Stimulated activated CD8-positive, alpha-beta memory T cell treated with anti-CD3 and anti-CD28 coated beads, Interleukin-2, amount 100 ng/mL, for 1 hour (primary cell): ENCODE results near the gene TNFRSF21.
A peak's percentile ranks its signal among the peaks of the same experiment; 100 is the strongest.
"Not testable (repeated sequence)": the region's sequence is repeated elsewhere in the genome, so short reads cannot be mapped to it uniquely, and the experiment has no call there.

ENCODE experiments used
- DNase-seq, 2 donors: peaks; one replicate each; pipeline ENCODE4 v3.0.0-alpha.2; 2020; ENCODE audit warnings: low read depth in 2 of 2

The TNFRSF21 gene

DNA sequence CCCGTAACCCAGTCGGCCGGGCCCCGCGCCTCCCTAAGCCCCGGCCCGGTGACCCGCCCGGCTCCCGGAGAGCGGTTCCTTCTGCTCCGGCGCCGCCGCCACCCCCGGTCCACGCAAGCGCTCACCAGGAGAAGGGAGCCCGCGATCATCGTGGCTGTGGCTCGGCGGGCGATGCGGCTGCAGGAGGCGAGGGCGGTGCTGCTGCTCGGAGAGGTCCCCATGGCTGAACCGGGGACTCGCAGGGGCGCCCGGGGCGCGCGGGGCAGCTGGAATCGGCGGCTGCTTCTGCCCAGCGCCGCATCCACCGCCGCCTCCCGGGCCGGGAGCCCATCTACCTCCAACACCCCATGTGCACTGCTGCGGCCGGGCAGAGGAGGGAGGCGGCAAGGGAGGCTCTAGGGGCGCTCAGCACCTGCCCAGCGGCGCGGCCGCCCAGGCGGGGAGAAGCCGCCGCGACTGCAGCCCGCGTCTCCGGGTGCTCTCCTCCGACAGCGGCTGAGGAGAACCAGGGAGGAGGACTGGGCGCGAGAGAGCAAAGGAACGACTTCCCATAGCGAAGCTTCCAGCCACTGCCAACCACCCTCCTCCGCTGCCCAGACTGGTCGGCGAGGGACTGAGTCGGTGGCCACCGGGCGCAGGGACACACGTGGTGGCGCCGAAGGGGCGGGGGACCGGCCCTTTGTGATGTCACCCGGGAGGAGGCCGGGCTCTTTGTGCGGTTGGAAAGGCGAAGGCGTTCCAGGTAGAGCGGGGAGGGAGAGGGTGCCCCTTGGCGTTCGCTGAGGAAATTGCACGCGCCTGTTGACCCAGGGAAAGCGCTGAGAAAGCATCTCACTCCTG lies at the start of gene TNFRSF21:
TSS of gene TNFRSF21 (minus strand) at position 615 of the 840 bp plus-strand sequence. CDS start at position 221, 394 bp downstream.
- DNase-seq, result peak; percentile 46 to 51

DNA sequence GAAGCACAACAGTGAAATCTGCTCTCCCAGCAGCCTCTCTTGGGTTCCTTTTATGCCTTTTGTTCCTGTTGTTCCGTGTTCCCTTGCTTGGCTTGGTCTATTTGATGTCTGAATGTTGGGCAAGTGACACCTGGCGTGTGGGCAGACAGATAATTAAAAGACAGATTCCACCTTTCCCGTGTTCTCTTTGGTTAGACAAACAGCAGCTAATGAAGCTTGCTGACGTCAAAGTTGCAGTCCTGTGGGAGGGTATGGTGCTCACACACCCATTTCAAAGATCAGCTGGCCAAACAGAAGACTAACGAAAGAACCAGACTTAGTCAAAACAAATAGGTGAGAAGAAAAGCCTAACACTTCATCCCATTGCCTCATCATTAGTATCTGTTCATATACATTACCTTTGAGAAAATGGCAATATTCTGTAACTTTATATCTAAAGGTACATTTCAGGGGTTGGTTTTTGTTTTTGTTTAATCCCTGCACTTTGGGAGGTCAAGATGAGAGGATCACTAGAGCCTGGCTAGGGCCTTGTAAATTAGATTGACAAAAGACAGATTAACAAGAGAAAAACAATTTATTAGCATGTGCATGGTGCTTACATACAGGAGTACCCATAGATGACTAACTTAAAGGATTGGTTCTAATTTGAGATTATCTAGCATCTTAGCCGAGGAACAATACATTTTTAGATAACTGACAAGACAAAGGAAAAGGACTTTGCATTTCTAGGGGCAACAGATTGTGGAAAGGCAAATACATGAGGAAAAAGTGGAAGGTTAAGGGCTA lies 48.9 kb upstream of the TNFRSF21 start:
- no peak for DNase-seq

DNA sequence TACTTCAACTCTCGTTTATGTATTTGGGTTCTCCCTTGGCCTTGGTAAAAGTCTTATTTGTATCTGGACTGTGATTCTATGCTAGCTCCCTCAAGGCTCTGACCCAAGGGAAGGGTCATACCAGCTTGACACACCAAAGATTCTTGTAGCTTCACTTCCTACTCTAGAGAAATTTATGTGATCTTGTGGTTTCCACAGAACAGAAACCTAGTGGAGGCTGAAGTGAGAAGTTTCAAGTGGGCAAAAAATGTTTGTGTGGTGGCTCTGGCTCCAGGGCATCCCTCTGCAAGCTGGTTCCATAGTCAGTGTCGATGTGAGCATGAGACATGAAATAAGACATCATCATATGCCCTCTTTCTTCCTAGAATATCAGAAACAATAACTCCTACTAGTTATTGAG lies 48.1 kb upstream of the TNFRSF21 start:
- no peak for DNase-seq

DNA sequence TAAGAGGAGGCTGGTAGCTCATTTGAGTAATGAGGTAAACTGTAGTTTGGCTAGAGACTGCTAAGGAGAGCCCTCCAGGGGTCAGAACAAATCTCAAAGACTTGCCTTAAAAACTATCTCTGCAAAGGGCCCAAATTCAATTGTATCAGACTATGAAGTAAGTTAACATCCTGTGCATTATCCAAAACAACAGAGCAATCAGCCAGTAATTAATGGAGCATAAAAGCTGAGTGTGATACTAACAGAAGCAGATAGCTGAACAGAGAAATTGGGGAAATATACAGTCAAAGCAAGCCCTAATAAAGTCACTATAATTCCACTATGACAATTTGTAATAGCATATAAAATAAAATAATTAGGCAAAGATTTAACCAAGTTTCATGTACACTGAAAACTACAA lies 45.8 kb upstream of the TNFRSF21 start:
- no peak for DNase-seq

DNA sequence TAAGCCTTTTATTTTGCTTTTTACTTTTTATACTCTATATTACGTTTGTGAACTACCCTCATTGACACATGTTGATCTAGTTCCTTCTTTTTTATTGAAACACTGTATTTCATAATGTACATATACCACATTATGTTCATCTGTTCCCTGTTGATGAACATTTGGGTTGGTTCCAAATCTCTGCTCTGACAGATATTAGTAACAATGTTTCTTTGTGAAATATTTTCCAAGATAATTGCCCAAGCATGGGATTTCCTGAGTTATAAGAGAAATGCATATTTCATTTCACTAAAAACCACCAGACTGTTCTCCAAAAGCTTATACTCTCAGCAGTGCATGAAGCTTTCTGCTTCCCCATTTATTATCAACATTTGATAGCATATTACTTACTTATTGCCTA lies 44.2 kb upstream of the TNFRSF21 start:
- DNase-seq, result no peak

- DNase-seq, result no peak
These were observed 43.3 kb upstream of the TNFRSF21 start for GRCh38 chr6:47352966-47353365.

DNA sequence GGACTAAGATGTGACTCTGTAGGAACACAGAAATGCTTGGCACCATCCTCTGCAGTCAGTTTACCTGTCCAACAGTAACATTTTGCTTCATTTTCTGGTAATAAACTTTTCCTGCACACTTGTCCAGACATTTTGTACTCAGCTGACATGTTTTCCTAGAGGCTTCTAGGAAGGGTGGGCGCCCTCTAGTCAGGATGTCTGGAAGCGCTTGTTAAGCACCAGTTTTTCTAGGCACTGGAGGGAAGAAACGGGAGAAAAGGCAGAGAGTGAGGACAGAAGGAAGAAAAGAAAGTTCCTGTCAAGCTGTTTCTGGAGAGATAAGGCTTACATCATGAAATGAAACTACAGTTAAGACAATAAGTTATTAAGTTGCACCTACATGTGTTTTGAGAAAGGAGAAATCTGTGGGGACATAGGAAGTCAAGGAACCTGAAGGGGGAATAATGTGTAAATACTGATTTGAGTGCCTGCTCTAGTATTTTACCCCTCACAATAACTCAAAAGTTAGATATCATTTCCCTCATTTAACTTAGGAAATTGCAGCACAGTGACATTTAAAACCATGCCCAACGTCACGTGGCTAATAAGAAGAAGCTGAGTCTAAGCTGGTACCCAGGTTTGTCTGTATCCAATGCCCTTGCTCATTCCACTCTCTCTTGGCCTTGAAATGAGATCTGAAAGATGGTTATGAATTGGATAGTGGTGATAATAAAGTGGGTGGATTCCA lies 42.7 kb upstream of the TNFRSF21 start:
- no peak for DNase-seq

DNA sequence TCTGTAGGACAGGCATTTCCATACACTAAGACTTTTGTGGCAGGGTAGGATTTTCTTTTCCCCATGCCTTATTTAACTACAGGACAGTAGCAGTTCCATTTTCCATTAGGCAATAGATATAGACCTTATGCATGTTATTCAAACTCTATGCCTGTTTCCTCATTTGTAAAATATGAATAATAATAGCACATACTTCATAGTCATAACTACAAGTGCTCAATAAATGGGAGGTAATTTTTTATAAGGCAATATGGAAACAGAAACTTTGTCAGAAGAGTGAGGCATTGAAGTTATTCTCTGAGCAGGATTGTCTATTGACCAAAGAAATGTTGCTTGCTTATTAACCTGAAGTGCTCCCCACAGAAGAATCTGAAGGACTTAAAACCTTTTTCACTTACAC lies 41.9 kb upstream of the TNFRSF21 start:
- no peak for DNase-seq

GRCh38 chr6:47349931-47350330 lies 40.2 kb upstream of the TNFRSF21 start:
- no peak for DNase-seq

DNA sequence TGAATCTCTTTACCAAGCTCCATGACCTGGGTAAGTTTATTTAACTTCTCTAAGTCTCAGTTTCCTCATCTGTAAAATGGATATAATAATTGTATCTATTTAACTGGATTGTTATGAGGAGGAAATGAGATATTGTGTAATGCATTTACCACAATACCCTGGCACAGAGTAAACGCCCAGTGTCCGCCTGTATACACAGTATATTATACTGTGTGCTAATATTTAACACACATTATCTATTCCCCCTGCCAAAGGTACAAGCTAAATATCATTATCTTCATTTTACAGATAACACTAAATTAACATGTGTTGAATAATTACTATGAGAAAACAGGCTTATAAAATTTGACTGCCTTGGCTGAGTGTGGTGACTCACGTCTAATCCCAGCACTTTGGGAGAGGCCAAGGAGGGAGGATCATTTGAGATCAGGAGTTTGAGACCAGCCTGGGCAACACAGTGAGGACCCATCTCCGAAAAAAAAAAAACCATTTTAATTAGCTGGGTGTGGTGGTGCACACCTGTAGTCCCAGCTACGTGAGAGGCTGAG lies 38.7 kb upstream of the TNFRSF21 start:
- no peak for DNase-seq

GRCh38 chr6:47345761-47346160 lies 36.1 kb upstream of the TNFRSF21 start:
- no peak for DNase-seq

DNA sequence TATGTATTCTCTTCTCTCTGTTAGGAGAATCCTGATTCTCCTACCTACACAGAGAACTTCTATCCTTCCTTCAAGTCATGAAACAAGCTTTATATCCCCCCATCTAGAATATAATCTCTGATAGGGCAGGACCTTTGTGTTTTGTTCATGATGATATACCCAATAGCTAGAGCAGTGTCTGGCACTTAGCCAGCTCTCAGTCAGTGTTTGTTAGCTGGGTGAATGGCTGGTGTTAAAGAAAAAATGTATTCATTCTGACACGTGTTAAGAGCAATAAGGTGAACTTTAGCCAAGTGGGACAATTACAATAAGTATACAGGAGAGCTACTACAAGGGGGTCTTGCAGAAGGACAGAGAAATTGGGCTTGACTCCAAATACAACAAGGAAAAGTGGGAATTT lies 34.3 kb upstream of the TNFRSF21 start:
- no peak for DNase-seq

- DNase-seq, result no peak
These were observed 33.9 kb upstream of the TNFRSF21 start for GRCh38 chr6:47343600-47343999.

DNA sequence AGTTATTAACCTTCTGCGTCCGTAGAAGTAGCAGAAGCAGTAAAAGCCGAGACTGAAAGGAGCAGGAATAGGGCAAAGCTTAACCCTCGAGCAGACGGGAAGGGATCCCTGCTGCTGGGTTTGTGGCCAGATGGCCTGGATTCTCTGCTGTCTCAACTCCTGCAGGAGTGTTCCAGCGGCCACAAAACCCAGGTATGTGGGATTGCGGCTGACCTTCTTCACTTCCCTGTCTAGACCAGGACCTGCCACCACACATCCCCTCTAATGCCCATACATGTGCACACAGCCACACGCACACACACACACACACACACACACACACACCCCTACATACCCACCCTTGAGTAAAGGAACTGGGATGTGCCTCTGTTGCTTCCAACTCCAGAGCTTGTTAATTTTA lies 33.1 kb upstream of the TNFRSF21 start:
- no peak for DNase-seq

DNA sequence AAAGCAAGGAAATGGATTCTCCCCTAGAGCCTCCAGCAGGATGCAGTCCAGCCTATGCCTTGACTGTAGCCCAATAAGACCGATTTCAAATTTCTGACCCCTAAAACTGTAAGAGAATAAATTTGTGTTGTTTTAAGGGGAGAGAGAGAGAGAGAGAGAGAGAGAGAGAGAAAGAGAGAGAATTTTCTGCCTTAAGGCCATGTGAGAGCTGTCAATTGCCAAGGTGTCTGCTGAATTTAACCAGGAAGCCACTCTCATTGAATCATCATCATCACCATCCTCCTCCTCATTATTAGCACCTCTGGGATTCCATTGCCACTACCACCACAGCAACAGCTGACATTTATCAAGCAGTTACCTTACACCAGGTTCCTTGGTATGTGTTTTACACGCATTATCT lies 27.8 kb upstream of the TNFRSF21 start:
- no peak for DNase-seq

DNA sequence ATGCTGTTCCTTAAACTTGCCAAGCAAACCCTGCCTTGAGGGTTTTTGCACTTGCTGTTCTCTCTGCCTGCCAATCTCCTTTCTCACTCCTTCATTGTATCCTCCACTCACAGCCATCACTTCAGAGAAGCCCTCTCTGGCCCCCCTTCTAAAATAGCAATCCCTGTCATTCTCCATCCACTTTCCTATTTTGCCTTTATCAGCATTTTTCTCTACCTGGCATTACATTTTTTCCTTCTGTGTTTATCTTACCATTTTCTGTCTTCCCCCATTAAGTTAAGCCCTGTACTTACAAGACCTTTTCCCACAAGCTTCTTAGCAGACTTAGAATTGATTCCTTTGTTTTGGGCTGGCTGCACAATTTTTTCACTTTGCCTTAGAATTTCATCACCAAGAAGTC lies 26.6 kb upstream of the TNFRSF21 start:
- no peak for DNase-seq

DNA sequence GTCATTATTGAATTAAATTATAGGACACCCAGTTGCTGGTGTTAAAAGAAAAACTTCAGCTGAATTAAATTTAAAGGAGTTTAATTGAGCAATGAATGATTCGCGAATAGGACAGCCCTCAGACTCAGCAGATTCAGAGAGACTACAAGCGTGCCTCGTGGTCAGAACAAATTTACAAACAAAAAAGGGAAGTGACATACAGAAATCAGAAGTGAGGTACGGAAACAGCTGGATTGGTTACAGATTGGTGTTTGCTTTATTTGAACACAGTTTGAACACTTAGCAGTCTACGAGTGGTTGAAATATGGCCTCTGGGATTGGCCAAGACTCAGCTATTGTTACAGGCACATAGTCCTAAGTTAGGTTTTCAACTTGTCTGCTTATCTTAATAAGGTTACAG lies 25.8 kb upstream of the TNFRSF21 start:
- DNase-seq, result no peak

DNA sequence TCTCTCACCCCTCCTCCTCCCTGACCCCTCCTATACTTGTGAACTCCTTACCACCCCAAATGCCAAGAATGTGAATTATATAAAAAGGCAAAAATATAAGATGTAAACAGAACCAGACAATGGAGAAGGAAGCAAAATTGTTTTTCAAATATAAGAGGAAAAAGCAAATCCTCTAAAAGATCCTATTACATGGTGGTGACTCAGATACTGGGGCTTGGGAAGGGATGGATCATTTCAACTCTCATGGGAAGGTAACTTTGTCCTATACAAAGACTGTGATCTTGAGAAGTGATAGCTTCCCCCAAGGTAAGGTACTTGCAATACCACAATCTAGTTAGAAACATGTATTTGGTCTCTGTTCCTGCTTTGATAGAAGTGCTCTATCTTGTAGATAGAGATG lies 24.6 kb upstream of the TNFRSF21 start:
- no peak for DNase-seq

- DNase-seq, result not testable (repeated sequence)
These were observed 18.9 kb upstream of the TNFRSF21 start for GRCh38 chr6:47328606-47329005.

DNA sequence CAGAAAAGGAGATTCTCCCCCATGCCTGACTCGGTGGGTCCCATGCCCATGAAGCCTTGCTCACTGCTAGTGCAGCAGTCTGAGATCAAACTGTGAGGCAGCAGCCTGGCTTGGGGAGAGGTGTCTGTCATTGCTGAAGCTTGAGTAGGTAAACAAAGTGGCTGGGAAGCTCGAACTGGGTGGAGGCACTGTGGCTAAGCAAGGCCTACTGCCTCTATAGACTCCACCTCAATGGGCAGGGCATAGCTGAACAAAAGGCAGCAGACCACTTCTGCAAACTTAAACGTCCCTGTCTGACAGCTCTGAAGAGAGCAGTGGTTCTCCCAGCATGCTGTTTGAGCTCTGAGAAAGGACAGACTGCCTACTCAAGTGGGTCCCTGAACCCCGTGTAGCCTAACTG lies 18.4 kb upstream of the TNFRSF21 start:
- not testable (repeated sequence) for DNase-seq

DNA sequence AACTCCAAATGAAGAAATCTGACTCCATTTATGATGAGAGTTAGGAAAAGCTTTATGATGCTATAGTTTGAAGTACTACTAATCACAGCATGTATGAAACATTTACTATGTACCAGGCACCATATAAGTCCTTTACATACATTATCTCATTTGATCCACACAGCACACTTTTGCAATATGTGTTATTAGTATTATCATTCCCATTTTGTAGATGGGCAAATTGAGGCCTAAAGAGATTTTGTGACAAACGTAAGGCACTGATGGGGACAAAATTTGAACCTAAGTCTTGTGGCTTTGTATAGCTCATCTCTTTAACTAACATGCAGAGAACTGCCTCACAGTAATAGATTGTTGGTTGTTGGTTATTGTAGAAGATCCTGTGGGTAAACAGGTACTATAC lies 14.2 kb upstream of the TNFRSF21 start:
- DNase-seq, result no peak

- no peak for DNase-seq
These were observed 13.6 kb upstream of the TNFRSF21 start for GRCh38 chr6:47323321-47323720.
